GM19099 (cell line): ENCODE data around the gene SCUBE1.

Source experiments
- POLR2A ChIP-seq: IDR thresholded peaks from 3 replicates; pipeline ENCODE4 v1.6.1; 2011; ENCODE audit warnings: low read depth; ENCODE audit not compliant: insufficient read length; ENCODE audit errors: extremely low read depth

The SCUBE1 gene

GRCh38 chr22:43253839-43254238 lies 89.3 kb downstream of the SCUBE1 start:
- no peak for TF ChIP-seq POLR2A

- TF ChIP-seq POLR2A = no peak
These were observed 90.9 kb downstream of the SCUBE1 start for GRCh38 chr22:43252319-43252718.

- TF ChIP-seq POLR2A = no peak
These were observed 93.2 kb downstream of the SCUBE1 start for GRCh38 chr22:43249789-43250471.

GRCh38 chr22:43247546-43248260 lies 95.5 kb downstream of the SCUBE1 start:
- no peak for TF ChIP-seq POLR2A

- TF ChIP-seq POLR2A = no peak
These were observed 97.0 kb downstream of the SCUBE1 start for GRCh38 chr22:43246188-43246587.

- TF ChIP-seq POLR2A = no peak
These were observed 97.5 kb downstream of the SCUBE1 start for GRCh38 chr22:43245717-43246116.

- no peak for TF ChIP-seq POLR2A
These were observed 98.2 kb downstream of the SCUBE1 start for GRCh38 chr22:43244803-43245527.

- TF ChIP-seq POLR2A = no peak
These were observed 98.8 kb downstream of the SCUBE1 start for GRCh38 chr22:43244402-43244801.

- no peak for TF ChIP-seq POLR2A
These were observed 99.8 kb downstream of the SCUBE1 start for GRCh38 chr22:43243324-43243723.

GRCh38 chr22:43242627-43243026 lies 100.5 kb downstream of the SCUBE1 start:
- no peak for TF ChIP-seq POLR2A

- TF ChIP-seq POLR2A = no peak
These were observed 101.3 kb downstream of the SCUBE1 start for GRCh38 chr22:43241699-43242386.

GRCh38 chr22:43241138-43241597 lies 102.0 kb downstream of the SCUBE1 start:
- no peak for TF ChIP-seq POLR2A

GRCh38 chr22:43240614-43241013 lies 102.6 kb downstream of the SCUBE1 start:
- TF ChIP-seq POLR2A = no peak

GRCh38 chr22:43239956-43240355 lies 103.2 kb downstream of the SCUBE1 start:
- TF ChIP-seq POLR2A = no peak

- no peak for TF ChIP-seq POLR2A
These were observed 103.9 kb downstream of the SCUBE1 start for GRCh38 chr22:43239193-43239780.
